Spleen (tissue), 7 donors: ENCODE results near the gene CHD1.

Source experiments
- CTCF ChIP-seq, 11 experiments: fragments of 200-600 bp in 7 of 11; fragments of 450-650 bp in 4 of 11; sonication (generic) in 4 of 11; IDR thresholded peaks in 8 of 11; conservative IDR thresholded peaks in 3 of 11; 1 replicate in 7 of 11; 2 replicates in 4 of 11; pipeline versions ENCODE4 v1.4.0 to v1.8.0; 2016 to 2021; ENCODE audit warnings: antibody characterized with exemption in 11 of 11, inconsistent platforms in 4 of 11, mild to moderate bottlenecking in 1 of 11
- POLR2A ChIP-seq, 3 donors: fragments of 450-650 bp; IDR thresholded peaks; one replicate each; pipeline ENCODE4 v1.5.1; 2017; ENCODE audit warnings: antibody characterized with exemption in 3 of 3, mild to moderate bottlenecking in 1 of 3
- donor health status: DM: no; HTN: no; CAD: no; lungs with moderate emphysema.
- donor health status: DM: no; HTN: no; CAD: no.
- donor health status: DM: no; HTN: no; CAD: no.

GRCh38 chr5:98907951-98908350 lies 20.9 kb downstream of the CHD1 start:
- TF ChIP-seq CTCF (IDR thresholded peaks at IDR 0.05 in 8 of 11, conservative IDR thresholded peaks at IDR 0.05 in 3 of 11) (no peak), POLR2A (IDR thresholded peaks at IDR 0.05) (no peak)
